NCI-H2196 (cell line): ENCODE measurements around the gene PTPN11.
"Not testable (repeated sequence)": the region's sequence is repeated elsewhere in the genome, so short reads cannot be mapped to it uniquely, and the experiment has no call there.

Source experiments
- DNase-seq: peaks from one replicate; lab custom pipeline; 2025; ENCODE audit not compliant: unreplicated experiment; lab: John Stamatoyannopoulos, UW

PTPN11 gene

DNA sequence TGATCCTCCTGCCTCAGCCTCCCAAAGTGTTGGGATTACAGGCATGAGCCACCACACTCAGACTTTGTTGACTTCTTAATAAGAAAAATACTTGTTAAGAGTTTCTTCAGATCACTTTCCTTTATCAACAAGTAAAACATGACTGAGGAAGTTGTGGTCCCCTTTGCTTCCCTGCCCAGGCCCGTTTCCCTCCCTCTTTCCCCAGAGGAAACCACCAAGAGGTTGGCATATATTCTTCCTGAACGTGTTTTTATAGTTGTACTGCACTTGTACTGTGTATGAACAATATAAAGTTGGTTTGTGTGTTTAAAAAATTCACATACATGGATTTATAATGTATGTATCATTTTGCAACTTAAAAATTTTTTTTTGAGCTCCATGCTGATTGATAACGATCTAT lies 28.4 kb downstream of the PTPN11 start:
- no peak for DNase-seq

DNA sequence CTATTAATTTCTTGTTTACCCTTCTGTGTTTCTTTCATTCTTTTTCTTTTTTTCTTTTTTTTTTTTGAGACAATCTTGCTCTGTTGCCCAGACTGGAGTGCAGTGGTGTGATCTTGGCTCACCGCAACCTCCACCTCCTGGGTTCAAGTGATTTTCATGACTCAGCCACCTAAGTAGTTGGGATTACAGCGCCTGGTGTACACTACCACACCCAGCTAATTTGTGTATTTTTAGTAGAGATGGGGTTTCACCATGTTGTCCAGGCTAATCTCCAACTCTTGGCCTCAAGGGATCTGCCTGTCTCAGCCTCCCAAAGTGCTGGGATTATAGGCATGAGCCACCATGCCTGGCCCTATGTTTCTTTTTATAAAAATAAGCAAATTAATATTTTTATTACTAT lies 29.4 kb downstream of the PTPN11 start:
- not testable (repeated sequence) for DNase-seq

DNA sequence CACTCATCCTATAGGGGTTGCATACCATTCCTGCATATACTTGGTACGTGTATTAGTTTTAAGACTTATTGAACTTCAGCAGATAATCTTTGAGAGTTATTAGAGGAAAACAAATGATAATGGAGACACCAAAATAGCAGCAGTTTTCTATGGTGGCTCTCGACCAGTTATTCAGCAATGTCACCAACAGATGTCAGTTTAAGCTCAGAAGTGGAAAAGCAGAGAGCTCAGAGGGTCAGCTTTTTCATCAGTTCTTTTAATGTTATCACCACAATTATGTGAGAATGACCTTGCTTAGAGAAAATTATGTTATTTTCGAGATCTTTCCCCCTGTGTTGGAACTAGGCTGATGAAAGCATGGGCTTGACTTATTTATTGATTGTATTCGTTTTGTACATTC lies 32.0 kb downstream of the PTPN11 start:
- no peak for DNase-seq

DNA sequence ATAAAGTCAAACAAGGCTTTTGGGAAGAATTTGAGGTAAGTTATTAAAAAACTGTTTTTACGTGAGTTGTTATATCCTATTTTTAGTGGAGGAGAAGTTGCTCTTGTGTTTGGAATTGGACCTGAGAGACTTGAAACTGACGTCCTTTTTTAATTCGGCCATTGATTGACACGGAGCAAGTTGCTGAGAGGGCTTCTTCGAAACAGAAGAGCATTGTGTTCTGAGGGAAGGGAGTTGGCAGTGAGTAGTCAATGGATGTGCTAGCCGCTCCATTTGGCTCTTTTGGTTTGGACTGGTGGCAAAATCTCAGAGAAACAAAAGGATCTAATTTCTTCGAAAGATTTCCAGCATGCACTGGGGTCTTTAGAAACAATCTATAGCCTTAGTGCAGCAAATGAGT lies 37.3 kb downstream of the PTPN11 start:
- DNase-seq = no peak

DNA sequence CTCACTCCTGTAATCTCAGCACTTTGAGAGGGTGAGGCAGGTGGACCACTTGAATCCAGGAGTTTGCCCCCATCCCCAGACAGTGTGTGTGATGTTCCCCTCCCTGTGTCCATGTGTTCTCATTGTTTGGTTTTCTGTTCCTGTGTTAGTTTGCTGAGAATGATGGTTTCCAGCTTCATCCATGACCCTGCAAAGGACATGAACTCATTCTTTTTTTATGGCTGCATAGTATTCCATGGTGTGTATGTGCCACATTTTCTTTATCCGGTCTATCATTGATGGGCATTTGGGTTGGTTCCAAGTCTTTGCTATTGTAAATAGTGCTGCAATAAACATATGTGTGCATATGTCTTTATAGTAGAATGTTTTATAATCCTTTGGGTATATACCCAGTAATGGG lies 38.4 kb downstream of the PTPN11 start:
- not testable (repeated sequence) for DNase-seq

GRCh38 chr12:112458330-112458729 lies 39.6 kb downstream of the PTPN11 start:
- DNase-seq = no peak

DNA sequence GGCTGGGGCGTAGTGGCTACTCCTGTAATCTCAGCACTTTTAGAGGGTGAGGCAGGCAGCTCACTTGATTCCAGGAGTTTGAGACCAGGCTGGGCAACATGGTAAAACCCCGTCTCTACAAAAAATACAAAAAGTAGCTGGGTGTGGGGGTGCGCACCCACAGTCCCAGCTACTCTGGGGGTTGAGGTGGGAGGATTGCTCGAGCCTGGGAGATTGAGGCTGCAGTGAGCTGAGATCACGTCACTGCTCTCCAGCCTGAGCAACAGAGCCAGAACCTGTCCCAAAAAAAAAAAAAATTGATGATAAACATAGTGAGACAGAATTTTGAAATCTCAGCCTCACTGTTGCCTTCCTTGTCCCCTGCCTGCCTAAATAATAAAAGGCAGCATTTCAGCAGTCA lies 40.0 kb downstream of the PTPN11 start:
- DNase-seq = no peak

DNA sequence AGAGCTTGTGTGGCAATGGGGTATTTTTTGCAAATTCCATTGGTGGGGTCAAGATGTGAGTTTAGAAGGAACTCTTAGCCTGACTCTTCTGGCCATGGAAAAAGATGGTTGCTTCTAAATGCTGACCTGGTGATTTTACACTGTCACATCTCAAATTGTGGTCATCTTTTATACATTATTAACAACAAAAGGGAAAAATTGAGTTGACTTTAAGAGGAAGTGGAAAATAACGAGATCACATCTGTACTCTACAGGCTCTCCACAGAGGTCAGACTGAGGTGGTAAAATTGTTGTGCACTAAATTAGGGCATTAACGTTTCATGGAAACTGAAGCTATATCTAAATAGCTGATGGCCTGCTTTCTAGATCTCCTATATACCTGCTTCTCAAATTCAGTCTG lies 44.7 kb downstream of the PTPN11 start:
- DNase-seq = no peak

DNA sequence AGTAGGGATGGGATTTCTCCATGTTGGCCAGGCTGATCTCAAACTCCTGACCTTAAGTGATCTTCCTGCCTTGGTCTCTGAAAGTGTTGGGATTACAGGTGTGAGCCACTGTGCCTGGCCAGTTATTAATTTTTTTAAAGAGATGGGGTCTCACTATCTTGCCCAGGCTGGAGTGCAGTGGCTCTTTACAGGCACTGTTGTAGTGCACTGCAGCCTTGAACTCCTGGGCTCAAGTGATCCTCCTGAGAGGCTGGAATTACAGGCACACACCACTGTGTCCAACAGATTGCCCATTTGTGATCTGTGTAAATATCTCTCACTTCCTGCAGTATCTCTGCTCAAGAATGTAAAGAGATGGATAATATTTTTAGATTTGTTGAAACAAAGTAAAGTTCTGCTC lies 45.9 kb downstream of the PTPN11 start:
- no peak for DNase-seq

GRCh38 chr12:112466011-112466422 lies 47.3 kb downstream of the PTPN11 start:
- DNase-seq = peak; percentile 63

DNA sequence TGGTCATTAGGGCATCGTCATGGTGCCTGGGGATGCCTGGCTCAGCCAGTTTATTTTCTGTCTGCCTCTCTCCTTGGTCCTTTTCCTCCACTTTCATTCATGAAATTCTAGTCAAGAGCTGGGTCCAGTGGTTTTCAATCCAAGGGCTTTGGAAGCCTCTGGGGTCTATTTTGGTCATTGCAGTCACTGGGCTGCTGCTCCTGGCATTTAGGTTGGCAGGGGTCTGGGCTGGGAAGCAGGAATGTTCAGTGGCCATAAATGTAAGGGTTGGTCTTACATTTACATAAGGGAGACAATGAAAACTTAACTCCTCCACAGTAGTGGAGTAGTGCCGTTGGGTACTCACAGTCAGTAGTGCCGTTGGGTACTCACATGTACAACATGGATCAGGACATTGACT lies 48.1 kb downstream of the PTPN11 start:
- no peak for DNase-seq

GRCh38 chr12:112468046-112468445 lies 49.3 kb downstream of the PTPN11 start:
- no peak for DNase-seq

DNA sequence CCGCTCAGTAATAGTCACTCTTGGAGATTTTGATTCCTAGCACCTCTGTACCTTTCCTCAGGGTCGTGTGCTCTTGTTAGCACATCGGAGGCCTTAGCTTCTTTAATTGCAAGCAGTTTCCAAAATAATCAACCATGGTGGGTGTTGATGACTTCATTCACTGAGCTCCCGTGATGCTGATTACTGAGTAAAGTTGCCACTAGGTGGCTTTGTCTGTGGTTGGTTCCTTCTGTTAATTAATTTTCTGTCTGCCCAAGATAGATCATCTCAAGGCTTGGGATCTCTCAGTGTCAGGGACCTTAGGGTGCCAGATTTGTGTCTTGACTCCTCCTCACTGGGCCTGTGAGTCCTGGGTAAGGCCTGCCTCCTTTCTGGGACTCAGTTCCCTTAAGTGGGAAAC lies 54.3 kb downstream of the PTPN11 start:
- DNase-seq = no peak

DNA sequence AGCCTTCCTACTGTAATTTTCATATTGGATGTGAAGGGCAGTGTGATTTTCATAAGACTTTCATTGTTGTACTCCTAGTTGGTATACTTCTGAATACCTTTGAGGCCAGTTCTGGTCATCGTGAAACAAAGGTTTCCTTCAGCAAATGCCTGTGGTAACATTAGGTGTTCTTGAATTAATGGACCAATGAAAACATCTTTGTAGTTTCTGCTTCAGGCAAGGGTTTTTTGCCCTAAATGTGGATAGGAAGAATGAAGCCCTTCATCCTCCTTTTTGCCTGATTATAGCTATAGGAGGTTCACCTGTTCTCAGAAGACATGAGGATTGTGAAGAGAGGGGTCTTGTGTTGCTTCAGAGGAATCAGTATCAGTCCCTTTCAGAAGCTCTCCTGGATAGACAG lies 60.7 kb downstream of the PTPN11 start:
- DNase-seq = no peak

DNA sequence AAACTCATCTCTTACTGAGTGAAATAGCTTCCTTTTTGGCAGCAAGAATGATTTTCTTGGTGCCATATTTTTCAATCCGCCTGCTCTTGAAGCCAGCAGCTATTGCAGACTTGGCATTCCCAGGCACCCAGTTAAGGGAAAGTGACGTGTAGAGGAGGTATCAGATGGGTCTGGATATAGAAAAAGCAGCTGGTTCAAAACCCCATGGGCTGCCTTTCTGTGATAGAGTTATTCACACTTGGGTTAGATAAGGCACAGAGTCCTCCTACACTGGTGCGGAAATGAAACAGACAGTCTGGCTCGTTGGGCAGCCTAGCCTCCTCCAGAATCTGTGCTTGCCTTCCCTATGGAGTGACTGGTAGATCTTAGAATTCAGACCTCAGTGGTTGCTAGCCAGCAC lies 62.2 kb downstream of the PTPN11 start:
- DNase-seq = no peak

- DNase-seq = peak; percentile 8
Observed at GRCh38 chr12:112482733-112483132, 64.0 kb downstream of the PTPN11 start.

DNA sequence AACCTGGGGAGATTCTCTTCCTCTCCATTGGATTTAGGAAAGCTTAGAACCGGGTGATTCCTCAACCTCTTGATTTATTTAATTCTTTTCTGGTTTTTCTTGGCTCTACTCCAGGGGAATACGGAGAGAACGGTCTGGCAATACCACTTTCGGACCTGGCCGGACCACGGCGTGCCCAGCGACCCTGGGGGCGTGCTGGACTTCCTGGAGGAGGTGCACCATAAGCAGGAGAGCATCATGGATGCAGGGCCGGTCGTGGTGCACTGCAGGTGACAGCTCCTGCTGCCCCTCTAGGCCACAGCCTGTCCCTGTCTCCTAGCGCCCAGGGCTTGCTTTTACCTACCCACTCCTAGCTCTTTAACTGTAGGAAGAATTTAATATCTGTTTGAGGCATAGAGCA lies 67.6 kb downstream of the PTPN11 start:
- DNase-seq = no peak

DNA sequence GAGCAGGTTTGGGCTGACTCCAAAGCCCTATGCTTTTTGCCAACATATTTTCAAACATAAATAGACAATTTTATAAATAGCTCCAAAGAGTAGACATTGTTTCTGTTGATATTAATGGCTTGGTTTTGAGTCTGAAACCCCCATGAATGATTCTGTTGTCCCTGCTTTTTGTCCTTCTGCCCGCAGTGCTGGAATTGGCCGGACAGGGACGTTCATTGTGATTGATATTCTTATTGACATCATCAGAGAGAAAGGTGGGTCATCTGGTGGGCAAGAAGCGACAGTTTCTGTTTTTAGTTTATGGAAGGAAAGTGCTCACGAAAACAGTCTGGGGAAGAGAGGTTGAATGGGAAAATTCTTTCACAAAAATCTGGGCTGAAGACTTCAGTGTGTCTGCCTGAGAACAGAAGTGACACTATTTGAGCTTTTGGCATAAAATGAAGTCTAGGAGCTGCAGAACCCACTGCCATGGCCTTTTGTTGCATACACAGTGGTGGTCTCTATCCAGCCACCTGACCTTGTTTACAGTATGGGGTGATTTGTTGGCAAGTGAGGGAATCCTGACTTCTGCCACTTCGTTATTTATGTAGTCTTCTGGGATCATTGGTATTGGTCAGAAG lies 69.6 kb downstream of the PTPN11 start:
- no peak for DNase-seq

- DNase-seq = no peak
Observed at GRCh38 chr12:112489456-112489855, 70.7 kb downstream of the PTPN11 start.

- DNase-seq = no peak
Observed at GRCh38 chr12:112496496-112496895, 77.7 kb downstream of the PTPN11 start.

GRCh38 chr12:112498580-112498979 lies 79.8 kb downstream of the PTPN11 start:
- no peak for DNase-seq

DNA sequence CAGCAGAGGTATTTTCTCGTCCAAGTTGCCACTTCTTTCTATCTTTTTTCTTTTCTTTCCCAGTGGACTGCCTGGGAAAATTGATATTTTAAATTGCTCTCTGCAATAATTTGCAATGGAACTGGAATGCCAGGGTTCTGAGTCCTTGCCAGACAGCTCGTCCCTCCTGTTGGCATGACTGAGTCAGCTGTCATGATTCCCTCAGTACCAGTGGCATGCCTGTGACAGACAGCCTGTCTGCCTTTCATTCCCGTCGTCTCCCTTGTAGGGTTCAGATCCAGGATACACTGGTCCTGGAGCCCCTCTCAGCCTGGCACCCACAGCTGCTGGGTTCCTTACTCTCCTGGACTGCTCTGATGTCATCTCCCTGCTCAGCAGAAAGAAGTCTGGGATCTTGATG lies 84.8 kb downstream of the PTPN11 start:
- DNase-seq = no peak

DNA sequence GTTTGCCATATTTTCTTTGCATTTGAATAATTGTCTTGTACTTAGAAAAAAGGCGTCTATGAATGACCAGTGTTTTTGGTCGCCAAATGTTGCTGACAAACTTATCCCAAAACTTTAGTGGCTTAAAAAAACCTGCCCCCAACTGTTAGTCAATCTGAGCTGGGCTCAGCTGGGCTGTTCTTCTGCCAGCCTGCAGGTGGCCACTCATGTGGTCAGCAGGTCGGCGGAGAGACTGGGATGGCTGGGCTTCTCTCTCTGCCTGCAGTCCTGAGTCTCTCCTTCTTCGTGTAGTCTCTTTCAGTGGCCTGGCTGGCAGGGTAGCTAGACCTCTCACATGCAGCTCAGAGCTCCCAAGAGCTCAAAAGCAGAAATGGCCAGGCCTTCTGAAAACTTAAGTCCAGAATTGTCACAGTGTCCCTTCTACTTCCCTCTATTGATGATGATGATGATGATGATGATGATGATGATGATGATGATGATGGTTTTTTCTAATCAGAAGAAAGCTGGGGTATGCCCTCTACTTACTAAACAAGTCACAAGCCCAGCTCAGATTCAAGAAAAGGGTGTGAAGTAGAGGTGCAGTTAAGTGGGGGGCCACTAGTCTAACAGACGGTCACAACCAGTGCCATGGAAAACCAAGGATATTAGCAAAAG lies 87.9 kb downstream of the PTPN11 start:
- DNase-seq = no peak
